Large intestine (tissue), 3 donors: ENCODE results near the gene ETV6. TPM values are rescaled to one million over a fixed set of nuclear protein-coding genes. Genes with fewer than 3 reads are reported as not detected.
A peak's percentile ranks its signal among the peaks of the same experiment; 100 is the strongest.
"Not testable (repeated sequence)": the region's sequence is repeated elsewhere in the genome, so short reads cannot be mapped to it uniquely, and the experiment has no call there.

Experiments
- DNase-seq, 2 donors: peaks; one replicate each; pipeline versions ENCODE4 v3.0.0 to v3.0.0-alpha.2; 2013
- H3K27ac ChIP-seq: one replicate; pipeline ENCODE4 v1.5.1; 2013; ENCODE audit warnings: low read length
- H3K27me3 ChIP-seq: 2 replicates; pipeline ENCODE4 v1.6.1; 2013; ENCODE audit warnings: low read length; ENCODE audit not compliant: control insufficient read depth, insufficient read depth
- H3K36me3 ChIP-seq: 2 replicates; pipeline ENCODE4 v1.6.1; 2013; ENCODE audit warnings: low read length; ENCODE audit not compliant: control insufficient read depth, insufficient read depth
- H3K4me1 ChIP-seq: one replicate; pipeline ENCODE4 v1.6.1; 2013; ENCODE audit warnings: low read length; ENCODE audit not compliant: control insufficient read depth, insufficient read depth
- H3K4me3 ChIP-seq: one replicate; pipeline ENCODE4 v1.5.1; 2013; ENCODE audit warnings: low read length
- H3K9me3 ChIP-seq: one replicate; pipeline ENCODE4 v1.6.1; 2013; ENCODE audit warnings: mild to moderate bottlenecking, low read depth, low read length, moderate library complexity; ENCODE audit not compliant: control insufficient read depth
- WGBS: methylation state at CpG from one replicate; pipeline ENCODE4 v1.1.5; 2013; ENCODE audit warnings: low lambda C conversion rate; ENCODE audit not compliant: insufficient coverage; 5-methylcytosine and 5-hydroxymethylcytosine counted together
- polyA plus RNA-seq: library from polyadenylated mRNA; unstranded; fragments of 120-200 nt; gene quantifications from one replicate; pipeline ENCODE4 v1.2.1, GENCODE V29; 2013

The ETV6 gene
- polyA plus RNA-seq, 1 donor: 14.9 TPM

DNA sequence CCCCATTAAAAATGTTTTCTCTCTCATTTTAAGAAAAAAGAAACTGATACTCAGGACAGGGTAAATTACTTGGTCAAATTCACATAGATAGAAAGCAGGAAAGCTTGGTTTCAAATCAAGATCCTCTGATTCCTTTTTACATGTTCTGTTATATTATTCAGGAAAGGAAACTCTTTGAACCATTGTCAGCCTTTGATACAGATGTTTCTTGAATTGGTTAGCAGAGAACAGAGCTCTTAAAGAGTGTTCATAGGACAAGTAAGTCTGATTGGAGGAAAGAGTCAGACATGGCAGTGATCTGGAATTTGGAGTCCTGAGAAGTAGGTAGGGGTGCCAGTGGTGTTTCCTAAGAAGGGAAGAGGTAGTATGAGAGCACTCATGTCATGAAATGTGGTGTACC is 256.1 kb downstream of the ETV6 start:
- H3K36me3 ChIP-seq: no peaks in the 10 kb centered on the region
- peaks cover 6% of the 10 kb centered on the region for H3K9me3 ChIP-seq
- H3K27ac ChIP-seq: no peak overlapping the region
- DNase-seq: no peak
- no peaks in the 10 kb centered on the region for H3K4me1 ChIP-seq
- H3K27me3 ChIP-seq: no peaks in the 10 kb centered on the region
- H3K4me3 ChIP-seq: no peak overlapping the region

- Histone ChIP-seq H3K4me3 (no peak overlapping the region), H3K36me3 (no peaks in the 10 kb centered on the region), H3K27ac (no peak overlapping the region), H3K4me1 (no peaks in the 10 kb centered on the region), H3K9me3 (peaks cover 6% of the 10 kb centered on the region), H3K27me3 (no peaks in the 10 kb centered on the region)
- 89% methylated on average over 3 of the region's 5 CpGs for WGBS
- no peak for DNase-seq
Observed at GRCh38 chr12:11906286-11906935, 256.9 kb downstream of the ETV6 start.

DNA sequence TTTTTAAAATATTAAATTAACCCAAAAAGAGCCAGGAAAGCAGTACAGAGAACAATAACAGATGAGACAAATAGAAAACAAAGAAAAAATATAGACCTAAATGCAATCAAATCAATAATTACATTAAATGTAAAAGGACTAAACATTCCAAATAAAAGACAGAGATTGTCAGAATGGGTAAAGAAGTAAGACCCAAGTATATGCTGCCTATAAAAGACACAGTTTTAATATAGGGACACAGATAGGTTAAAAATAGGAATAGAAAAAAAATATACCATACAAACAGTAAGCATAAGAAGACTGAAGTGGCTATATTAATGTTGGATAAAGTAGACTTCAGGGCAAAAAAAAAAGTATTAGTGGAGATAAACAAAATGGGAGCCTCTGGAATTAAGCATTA is 258.2 kb downstream of the ETV6 start:
- no peak overlapping the region for H3K4me3 ChIP-seq
- peaks cover 6% of the 10 kb centered on the region for H3K9me3 ChIP-seq
- H3K36me3 ChIP-seq: no peaks in the 10 kb centered on the region
- no peaks in the 10 kb centered on the region for H3K27me3 ChIP-seq
- no peak for DNase-seq
- no peak overlapping the region for H3K27ac ChIP-seq
- no peaks in the 10 kb centered on the region for H3K4me1 ChIP-seq

GRCh38 chr12:11909406-11909805 is 259.9 kb downstream of the ETV6 start:
- not testable (repeated sequence) for H3K36me3 ChIP-seq, H3K9me3 ChIP-seq, H3K27ac ChIP-seq, DNase-seq, H3K4me3 ChIP-seq, H3K27me3 ChIP-seq, H3K4me1 ChIP-seq
- no CpG with 5 or more reads among the region's 9 CpGs for WGBS

- Histone ChIP-seq H3K27me3 (no peaks in the 10 kb centered on the region), H3K36me3 (no peaks in the 10 kb centered on the region), H3K27ac (no peak overlapping the region), H3K4me1 (no peaks in the 10 kb centered on the region), H3K9me3 (no peaks in the 10 kb centered on the region), H3K4me3 (no peak overlapping the region)
- DNase-seq: no peak
- WGBS: 100% methylated on average over 1 of the region's 1 CpG
Observed at GRCh38 chr12:11916113-11916512, 266.6 kb downstream of the ETV6 start.

DNA sequence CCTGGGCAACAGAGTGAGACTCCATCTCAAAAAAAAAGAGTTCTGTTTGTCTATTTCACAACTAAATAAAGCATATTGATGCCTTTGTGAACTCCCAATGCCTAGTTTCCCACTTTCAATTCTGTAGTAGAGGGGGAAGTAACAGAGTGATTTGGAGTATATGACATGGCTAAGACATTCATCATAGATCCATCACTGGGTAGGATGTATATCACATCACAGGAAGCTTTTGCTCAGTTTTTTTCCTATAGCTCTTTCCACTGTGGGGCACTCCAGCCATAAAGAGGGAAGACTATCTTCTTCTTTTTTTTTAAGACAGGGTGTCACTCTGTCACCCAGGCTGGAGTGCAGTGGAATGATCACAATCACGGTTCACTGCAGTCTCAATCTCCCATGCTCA is 267.3 kb downstream of the ETV6 start:
- no peaks in the 10 kb centered on the region for H3K4me1 ChIP-seq

GRCh38 chr12:11917501-11917900 is 268.0 kb downstream of the ETV6 start:
- no peaks in the 10 kb centered on the region for H3K27me3 ChIP-seq
- H3K4me3 ChIP-seq: no peak overlapping the region
- no peak for DNase-seq
- no CpG with 5 or more reads among the region's 4 CpGs for WGBS
- no peaks in the 10 kb centered on the region for H3K36me3 ChIP-seq
- H3K9me3 ChIP-seq: no peaks in the 10 kb centered on the region
- peaks cover under 1% of the 10 kb centered on the region for H3K4me1 ChIP-seq
- H3K27ac ChIP-seq: no peak overlapping the region

More for the DNA sequence above, 267.3 kb downstream of the ETV6 start:
- DNase-seq: no peak
- no peaks in the 10 kb centered on the region for H3K9me3 ChIP-seq
- H3K27ac ChIP-seq: no peak overlapping the region
- no peaks in the 10 kb centered on the region for H3K27me3 ChIP-seq
- WGBS: no CpG with 5 or more reads among the region's 1 CpG
- H3K4me3 ChIP-seq: no peak overlapping the region
- no peaks in the 10 kb centered on the region for H3K36me3 ChIP-seq

DNA sequence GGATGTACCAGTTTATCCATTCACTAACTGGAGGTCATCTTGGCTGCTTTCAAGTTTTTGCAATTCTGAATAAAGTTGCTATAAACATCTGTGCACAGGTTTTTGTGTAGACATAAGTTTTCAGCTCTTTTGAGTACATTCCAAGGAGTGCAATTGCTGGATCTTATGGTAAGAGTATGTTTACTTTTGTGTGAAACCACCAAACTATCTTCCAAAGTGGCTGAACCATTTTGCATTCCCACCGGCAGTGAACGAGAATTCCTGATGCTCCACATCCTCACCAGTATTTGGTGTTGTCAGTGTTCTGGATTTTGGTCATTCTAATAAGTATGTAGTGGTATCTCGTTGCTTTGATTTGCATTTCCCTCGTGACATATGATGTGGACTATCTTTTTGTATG is 270.8 kb downstream of the ETV6 start:
- H3K4me3 ChIP-seq: no peak overlapping the region
- DNase-seq: no peak
- H3K27ac ChIP-seq: no peak overlapping the region
- whole genome bisulfite sequencing: no CpG with 5 or more reads among the region's 4 CpGs
- no peaks in the 10 kb centered on the region for H3K36me3 ChIP-seq
- H3K4me1 ChIP-seq: peaks cover 5% of the 10 kb centered on the region
- no peaks in the 10 kb centered on the region for H3K27me3 ChIP-seq
- H3K9me3 ChIP-seq: no peaks in the 10 kb centered on the region

DNA sequence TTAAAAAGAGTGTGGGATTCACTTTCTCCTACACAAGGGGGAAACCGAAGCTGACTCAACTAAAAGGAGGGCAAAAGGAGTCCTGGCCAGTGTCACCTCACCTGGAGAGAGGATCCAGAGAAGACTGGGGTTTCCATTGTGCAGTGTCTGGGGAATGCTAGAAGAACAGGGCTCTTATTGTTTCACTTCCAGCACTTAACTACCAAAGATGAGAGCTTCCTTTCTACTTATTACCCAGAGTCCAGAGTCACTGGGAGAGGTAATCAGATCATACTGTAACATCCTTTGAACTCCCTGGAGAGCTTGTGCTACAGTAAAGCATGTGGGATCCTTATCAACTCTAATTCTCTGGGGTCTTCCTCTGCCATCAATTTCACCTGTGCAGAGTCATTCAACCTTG is 272.9 kb downstream of the ETV6 start:
- Histone ChIP-seq H3K27ac (peak overlapping the region; percentile 43), H3K27me3 (no peaks in the 10 kb centered on the region), H3K9me3 (no peaks in the 10 kb centered on the region), H3K36me3 (no peaks in the 10 kb centered on the region), H3K4me1 (peaks cover 5% of the 10 kb centered on the region), H3K4me3 (no peak overlapping the region)
- no CpG with 5 or more reads among the region's 1 CpG for WGBS
- peak; percentile 35 to 68 for DNase-seq

DNA sequence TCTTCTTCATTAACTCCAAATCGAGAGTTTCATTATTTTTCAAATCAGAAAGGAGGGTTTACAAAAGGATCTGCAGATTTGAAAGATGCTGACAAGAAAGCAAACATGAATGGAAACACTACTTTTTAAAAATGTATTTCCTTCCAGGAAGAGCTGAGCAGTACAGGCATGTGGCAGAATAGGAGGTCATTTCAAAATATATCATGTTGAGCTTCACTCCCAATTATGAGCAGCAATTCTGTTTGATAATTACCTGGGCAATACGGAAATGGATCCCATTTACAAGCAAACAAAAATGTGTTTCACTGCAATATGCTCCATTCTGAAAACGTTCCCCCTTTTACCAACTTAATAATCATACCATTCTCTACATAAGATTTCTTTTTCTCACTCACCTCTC is 273.6 kb downstream of the ETV6 start:
- Histone ChIP-seq H3K9me3 (no peaks in the 10 kb centered on the region), H3K27me3 (no peaks in the 10 kb centered on the region), H3K4me3 (no peak overlapping the region), H3K27ac (no peak overlapping the region), H3K4me1 (peaks cover 5% of the 10 kb centered on the region), H3K36me3 (no peaks in the 10 kb centered on the region)
- peak in 1 of 2 donors; percentile 4 for DNase-seq
- 100% methylated on average over 1 of the region's 3 CpGs for WGBS

DNA sequence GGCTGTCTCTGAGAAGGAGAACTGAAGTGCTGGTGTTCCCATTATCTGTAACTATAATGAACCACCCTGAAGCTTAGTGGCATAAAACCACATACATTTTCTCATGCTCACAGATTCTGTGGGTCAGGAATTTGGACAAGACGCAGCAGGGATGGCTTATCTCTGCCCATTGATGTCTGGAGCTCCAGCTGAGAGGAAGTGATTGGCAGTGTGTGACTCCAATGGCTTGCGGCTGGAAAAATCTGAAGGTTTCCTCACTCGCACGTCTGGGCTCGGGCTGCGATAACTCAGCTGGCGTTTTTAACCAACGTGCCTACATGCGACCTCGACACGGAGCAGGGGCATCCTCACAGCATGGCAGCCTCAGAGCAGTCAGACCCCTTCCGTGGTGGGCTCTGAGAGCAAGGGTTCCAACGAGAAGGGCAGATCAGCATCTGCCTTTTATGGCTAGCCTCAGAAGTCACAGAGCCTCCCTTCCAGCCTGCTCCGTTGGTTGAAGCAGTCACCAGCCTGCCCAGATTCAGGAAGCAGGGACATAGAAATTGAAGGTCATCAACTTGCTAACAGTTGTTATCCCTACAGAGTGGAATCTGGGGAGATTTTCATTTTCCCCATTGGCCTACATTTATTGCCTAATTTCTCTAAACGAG is 277.9 kb downstream of the ETV6 start:
- WGBS: 90% methylated on average over 1 of the region's 15 CpGs
- Histone ChIP-seq H3K4me3 (no peak overlapping the region), H3K4me1 (peaks cover 5% of the 10 kb centered on the region), H3K36me3 (no peaks in the 10 kb centered on the region), H3K27ac (no peak overlapping the region), H3K9me3 (no peaks in the 10 kb centered on the region), H3K27me3 (no peaks in the 10 kb centered on the region)
- no peak for DNase-seq
